Astrocyte of the hippocampus (primary cell): ENCODE data around the gene COX7A1.
"Not testable (repeated sequence)": the region's sequence is repeated elsewhere in the genome, so short reads cannot be mapped to it uniquely, and the experiment has no call there.

Source experiments
- DNase-seq: peaks from one replicate; pipeline ENCODE4 v3.0.0; 2011; ENCODE audit warnings: low read depth, low spot score

The COX7A1 gene

DNA sequence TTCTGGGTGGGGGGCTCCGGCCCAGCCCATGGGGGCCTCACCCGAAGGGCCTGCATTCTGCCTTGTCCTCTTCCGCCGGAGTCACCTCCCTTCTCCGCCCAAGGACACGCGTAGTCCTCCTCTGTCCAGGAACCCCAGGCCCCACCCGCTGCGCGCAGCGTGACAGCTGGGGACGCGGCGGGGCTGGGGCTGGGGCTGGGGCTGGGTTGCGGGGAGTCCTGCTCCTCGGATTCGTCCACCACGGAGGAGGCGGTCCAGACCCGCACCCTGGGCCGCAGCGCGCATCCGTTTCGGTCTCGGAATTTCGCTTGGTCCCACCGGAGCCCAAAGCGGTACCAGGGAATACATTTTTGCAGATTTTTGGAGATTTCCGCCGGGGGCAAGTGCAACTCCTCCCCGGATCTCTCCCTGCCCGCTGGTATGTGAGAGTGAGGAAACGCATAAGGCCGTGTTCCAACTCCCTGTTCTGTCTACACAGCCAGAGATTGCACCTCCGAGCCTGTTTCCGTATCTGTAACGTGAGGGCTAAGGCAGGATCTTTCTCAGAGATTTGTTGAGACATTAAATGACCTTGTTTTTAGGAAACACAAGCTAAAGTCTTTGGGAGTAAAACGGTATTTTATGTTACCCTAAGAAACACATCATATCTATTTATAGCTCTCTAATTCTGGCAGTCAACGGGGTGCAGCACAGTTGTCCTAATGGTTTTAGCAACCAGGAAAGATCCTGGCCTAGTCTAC lies at the start of gene COX7A1:
Gene COX7A1, minus strand, starts transcription at position 96 of the 740 bp plus-strand sequence. Its CDS starts 40 bp downstream, at position 56.
- DNase-seq = no peak

DNA sequence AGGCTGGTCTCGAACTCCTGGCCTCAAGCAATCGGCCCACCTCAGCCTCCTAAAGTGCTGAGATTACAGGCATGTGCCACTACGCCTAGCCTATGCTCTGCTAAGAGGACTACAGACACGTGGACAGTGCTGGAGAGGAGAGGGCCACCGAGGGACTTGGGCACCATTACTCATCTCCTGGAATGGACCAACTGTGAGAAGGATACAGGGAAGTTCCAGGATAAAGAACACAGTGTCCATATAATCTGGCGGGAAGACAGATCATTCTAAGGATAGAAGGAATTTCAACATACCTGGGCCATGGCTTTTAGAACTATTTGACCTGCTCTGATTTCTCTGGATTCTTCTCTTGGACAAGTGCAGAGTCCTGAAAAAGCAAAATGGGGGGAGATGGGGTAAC lies 49.4 kb upstream of the COX7A1 start:
- no peak for DNase-seq

DNA sequence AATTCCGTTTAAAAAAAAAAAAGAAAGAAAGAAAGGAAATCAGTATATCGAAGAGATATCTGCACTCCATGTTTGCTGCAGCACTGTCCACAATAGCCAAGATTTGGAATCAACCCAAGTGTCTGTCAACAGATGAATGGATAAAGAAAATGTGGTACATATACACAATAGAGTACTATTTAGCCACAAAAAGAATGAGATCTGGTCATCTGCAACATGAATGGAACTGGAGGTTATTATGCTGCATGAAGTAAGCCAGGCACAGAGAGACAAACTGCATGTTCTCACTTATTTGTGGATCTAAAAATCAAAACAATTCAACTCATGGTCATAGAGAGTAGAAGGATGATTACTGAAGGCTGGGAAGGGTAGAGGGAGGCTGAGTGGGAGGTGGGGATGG lies 45.9 kb upstream of the COX7A1 start:
- no peak for DNase-seq

DNA sequence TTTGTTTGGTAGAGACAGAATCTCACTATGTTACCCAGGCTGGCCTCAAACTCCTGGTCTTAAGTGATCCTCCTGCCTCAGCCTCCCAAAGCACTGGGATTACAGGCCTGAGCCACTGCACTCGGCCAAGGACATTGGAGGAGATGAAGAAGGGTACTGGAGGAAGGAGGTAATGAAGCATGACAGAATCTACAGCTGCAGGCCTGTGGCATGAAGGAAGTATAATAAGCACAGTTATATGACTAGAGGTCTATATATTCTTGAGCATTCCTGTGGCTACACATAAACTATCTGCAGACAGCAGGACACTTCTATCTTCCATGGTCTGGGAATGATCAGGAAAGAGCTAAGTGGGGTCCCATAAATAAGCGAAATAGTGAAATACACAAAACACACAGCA lies 44.0 kb upstream of the COX7A1 start:
- DNase-seq = no peak

DNA sequence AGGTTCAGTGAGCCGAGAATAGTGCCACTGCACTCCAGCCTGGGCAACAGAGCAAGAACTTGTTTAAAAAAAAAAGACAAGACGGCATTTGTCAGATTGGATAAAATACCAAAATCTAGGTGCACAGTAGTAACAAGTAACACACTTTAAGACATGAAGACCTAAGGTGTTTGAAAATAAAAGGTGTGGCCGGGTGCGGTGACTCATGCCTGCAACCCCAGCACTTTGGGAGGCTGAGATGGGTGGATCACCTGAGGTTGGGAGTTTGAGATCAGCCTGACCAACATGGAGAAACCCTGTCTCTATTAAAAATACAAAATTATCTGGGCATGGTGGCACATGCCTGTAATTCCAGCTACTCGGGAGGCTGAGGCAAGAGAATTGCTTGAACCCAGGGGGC lies 34.5 kb upstream of the COX7A1 start:
- DNase-seq = not testable (repeated sequence)

DNA sequence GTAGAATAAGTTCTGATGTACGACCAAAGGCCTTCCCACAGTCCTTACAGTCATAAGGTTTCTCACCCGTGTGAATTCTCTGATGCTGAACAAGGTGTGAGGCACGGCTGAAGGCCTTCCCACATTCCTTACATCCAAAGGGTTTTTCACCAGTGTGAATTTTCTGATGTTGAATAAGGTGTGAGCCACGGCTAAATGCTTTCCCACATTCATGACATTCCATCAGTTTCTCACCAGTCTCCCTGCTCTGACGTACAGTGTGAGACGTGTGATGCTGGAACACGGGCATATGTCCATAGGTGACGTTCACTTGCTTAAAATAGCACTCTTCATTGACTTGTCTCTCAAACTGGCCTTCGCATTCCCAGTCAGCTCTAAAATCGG lies 31.0 kb upstream of the COX7A1 start:
- DNase-seq = peak; percentile 80

DNA sequence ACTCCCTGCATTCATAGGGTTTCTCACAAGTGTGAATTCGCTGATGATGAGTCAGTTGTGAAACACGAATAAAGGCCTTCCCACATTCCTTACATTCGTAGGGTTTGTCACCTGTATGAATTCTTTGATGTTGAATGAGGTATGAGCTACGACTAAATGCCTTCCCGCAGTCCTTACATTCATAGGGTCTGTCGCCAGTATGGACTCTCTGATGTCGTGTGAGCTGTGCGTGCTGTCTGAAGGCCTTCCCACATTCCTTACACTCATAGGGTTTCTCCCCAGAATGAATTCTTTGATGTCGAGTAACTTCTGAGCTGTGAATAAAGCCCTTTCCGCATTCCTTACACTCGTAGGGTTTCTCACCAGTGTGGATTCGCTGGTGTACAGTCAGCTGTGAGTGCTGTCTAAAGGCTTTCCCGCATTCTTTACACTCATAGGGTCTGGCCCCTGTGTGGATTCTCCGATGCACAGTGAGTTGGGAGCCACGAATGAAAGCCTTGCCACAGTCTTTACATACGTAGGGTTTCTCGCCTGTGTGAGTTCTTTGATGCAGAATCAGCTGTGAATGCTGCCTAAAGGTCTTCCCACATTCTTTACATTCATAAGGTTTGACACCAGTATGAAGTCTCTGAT lies 30.5 kb upstream of the COX7A1 start:
- DNase-seq = peak; percentile 92

DNA sequence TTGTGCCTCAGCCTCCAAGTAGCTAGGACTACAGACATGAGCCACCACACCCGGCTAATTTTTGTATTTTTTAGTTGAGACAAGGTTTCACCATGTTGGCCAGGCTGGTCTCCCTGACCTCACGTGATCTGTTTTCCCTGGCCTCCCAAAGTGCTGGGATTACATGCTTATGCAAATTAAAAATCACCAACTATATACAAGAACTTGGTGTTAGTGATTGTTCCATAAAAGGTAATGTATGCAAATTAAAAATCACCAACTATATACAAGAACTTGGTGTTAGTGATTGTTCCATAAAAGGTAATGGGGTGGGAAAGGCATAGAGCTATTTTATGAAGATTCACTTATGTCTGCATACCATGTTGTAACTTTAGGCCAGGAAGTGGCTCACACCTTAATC lies 26.8 kb upstream of the COX7A1 start:
- DNase-seq = not testable (repeated sequence)

DNA sequence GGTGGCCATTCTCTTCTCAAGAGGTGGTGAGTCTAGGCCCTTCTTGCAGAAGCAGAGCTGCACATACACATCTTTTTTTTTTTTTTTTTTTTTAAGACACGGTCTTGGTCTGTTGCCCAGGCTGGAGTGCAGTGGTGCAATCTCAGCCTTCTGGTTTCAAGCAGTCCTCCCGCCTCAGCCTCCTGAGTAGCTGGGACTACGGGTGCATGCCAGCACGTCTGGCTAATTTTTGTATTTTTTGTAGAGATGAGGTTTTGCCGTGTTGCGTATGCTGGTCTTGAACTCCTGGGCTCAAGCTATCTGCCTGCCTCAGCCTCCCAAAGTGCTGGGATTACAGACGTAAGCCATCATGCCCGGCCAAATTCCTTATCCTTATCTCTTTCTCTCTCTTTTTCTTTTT lies 21.6 kb upstream of the COX7A1 start:
- not testable (repeated sequence) for DNase-seq

DNA sequence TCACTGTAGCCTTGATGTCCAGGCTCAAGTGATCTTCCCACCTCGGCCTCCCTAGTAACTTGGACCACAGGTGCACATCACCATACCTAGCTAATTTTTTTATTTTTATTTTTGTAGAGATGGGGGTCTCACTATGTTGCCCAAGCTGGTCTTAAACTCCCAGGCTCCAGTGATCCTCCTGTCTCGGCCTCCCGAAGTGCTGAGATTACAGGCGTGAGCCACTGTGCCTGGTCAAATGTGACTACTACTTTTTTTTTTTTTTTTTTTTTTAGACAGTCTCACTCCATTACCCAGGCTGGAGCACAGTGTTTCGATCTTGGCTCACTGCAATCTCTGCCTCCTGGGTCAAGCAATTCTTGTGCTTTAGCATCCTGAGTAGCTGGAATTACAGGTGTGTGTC lies 20.6 kb upstream of the COX7A1 start:
- no peak for DNase-seq

DNA sequence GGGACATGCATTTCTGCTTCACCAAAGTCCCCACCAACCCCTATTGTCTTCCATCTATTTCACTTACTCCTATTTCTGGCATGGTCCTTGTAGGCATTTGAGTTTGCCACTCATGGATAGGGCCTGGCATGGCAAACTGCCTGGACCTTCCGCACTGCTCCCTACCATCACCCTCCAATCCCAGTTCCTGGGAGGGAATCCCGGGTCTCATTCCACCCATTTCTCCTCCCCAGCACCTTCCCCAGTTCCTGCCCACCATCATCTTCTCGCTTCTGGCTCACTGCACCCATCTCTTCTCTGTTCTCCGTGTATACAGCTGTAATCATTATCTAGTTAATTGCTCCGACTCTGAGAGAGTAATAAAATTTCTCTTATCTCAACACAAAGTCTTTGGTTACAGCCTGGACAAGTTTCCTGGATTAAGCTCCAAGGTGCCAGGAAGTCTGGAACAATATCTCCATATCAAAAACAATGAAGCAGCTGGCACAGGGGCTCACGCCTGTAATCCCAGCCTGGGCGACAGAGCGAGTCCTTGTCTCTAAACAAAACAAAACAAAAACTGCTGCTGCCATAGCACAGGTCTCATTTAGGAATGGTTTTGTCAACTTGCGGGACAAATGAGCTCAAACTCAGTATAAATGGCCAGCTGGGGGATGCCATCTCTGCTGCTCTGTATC lies 17.0 kb upstream of the COX7A1 start:
- DNase-seq = peak; percentile 58

DNA sequence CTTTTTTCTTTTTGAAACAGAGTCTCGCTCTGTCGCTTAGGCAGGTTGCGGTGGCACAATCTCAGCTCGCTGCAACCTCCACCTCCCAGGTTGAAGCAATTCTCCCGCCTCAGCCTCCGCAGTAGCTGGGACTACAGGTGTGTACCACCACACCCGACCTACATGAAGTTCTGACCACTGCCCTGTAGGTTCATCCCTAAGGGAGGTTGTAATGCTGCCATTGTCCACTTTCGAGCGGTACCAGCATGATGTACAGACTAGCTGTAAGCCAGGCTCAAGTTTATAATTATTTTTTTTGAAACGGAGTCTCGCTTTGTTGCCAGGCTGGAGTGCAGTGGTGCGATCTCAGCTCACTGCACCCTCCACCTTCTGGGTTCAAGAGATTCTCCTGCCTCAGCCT lies 11.6 kb upstream of the COX7A1 start:
- no peak for DNase-seq

DNA sequence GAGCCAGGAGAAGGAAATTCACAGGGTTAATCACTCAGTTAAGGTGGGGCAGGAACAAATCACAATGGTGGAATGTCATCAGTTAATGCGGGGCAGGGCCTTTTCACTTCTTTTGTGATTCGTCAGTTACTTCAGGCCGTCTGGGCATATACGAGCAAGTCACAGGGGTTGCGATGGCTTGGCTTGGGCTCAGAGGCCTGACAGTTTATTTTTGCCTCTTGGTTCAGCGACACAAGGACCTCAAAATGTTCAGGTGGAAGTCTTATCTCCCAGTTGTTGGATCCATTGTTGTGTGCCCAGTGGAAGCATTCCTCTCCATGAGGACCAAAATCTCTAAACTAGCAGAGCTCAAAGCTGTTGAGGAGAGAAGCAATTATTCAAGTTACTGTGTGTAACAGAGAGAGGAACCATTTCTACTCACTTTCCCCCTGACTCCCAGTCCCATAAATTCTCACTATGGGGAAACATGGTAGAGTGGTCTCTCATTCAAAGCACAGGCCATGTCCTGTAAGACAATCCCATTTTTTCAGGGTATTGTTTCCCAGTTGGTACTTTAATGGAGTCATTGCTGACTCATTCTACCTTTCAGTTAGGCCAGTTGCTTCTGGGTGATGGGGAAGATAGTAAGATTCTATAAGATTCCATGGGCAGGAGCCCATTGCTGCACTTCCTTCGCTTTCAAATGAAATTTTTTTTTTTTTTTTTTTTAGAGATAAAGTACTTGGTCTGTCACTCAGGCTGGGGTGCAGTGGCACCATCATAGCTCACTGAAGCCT lies 8.8 kb upstream of the COX7A1 start:
- DNase-seq = no peak

DNA sequence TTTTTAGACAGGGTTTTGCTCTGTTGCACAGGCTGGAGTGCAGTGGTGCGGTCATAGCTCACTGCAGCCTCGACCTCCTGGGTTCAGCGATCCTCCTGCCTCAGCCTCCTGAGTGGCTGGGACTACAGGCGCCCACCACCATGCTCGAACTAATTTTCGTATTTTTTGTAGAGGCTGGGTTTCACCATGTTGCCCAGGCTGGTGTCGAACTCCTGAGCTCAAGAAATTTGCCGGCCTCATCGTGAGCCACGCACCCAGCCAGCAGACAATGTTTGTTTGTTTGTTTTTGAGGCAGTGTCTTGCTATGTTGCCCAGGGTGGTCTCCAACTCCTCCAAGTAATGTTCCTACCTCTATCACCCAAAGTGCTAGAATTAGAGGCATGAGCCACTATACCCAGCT lies 879 bp upstream of the COX7A1 start:
- DNase-seq = no peak

DNA sequence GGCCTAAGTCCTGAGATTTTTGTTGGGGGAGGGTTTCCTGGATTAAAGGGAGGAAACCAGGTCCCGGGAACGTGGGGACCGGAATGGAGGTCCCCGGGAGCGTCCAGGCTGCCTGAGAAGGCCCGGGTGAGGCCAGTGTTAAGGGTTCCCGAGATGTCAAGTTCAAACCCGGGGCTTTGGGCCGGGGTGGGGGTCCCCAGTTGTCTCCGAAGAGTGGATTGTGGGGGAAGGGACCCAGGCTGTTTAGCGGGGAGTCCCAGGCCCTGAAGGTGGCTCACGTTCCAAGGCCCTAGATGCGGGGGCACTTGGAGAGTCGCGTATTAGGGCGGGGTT lies 262 bp downstream of the COX7A1 start:
- DNase-seq = no peak

DNA sequence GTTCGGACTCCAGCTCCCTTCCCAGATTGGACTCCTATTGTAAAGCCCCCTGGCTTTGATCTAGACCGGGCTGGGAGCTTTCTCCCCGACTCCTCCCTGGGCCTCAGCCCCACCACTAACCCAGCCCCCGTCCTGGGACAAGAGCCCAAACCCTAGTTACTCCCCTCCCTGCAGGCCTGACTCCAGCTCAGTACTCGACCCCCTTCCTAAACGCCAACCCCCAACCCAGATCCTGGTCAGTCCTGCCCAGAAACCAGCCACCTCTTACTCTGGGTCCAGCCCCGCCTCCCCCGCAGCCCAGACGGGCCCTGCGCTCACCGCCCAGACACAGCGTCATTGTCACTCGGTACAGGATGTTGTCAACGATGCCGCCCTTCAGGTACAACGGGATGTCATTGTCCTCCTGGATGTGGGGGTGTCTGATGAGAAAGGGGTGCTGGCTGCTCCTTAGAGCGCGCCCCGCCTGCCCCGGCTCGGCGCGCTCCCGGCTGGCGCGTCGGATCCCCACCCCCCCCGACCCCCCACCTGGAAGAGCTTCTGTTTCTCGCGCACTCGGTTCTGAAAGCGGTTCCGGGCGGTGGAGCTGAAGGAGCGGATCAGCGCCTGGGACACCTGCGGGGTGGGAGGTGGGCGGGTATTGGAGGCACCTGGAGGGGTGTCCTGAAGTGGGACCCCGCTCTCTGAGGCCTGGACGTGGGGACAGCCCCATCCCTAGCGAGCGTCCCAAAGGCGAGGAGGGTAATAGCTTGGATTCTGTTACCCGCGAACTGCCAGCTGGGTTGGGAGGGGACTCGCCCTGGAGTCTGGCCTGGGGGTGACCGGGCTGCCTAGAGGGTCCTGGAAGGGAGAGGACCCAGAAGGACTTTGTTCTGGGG lies 866 bp downstream of the COX7A1 start:
- no peak for DNase-seq

DNA sequence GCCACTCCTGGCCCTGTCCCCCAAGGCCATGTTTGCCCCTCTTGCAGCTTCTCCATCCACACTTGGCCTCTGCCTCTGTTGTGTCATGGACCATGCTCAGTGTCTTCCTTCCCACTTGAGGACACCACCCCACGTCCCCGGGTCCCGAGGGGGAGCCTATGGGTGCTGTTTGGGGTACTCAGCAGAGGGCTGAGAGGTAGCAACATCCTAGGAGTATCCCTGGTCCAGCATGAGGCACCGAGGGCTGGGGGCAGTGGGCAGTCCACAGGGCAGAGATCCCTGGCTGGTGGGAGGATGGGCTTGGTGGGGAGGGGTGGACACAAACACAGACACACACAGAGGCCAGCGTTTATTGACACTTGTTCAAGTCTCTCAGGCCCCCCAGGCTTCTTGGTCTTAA lies 1.7 kb downstream of the COX7A1 start:
- no peak for DNase-seq

DNA sequence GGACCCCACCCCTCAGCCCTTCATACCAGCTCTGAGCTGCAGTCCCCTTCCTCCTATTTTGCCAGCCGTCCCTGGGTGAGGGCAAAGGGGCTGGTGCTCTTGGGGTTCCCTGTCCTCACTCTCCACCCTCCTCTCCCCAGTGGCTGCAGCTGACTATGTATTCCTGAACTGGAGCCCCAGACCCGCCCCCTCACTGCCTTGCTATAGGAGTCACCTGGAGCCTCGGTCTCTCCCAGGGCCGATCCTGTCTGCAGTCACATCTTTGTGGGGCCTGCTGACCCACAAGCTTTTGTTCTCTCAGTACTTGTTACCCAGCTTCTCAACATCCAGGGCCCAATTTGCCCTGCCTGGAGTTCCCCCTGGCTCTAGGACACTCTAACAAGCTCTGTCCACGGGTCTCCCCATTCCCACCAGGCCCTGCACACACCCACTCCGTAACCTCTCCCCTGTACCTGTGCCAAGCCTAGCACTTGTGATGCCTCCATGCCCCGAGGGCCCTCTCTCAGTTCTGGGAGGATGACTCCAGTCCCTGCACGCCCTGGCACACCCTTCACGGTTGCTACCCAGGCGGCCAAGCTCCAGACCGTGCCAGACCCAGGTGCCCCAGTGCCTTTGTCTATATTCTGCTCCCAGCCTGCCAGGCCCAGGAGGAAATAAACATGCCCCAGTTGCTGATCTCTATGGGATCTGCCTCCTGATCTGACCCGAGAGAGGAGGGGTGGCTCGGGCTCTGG lies 2.4 kb downstream of the COX7A1 start:
- DNase-seq = no peak

DNA sequence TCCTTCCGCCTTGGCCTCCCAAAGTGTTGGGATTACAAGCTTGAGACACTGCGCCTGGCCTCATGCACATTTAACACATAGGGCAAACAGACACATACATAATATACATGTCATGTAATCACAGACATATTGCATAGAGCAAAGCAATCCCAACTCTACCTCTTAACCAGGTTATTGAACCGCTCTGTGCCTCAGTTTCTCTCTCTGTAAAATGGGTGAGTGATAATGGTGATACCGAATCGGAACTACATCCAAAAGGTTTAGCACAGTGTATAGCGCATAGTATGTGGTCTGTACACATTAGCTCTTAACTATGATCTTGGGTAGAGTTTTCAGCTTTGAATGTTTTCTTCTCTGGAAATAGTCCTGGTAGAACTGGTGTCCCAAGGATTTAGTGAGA lies 7.6 kb downstream of the COX7A1 start:
- DNase-seq = no peak

DNA sequence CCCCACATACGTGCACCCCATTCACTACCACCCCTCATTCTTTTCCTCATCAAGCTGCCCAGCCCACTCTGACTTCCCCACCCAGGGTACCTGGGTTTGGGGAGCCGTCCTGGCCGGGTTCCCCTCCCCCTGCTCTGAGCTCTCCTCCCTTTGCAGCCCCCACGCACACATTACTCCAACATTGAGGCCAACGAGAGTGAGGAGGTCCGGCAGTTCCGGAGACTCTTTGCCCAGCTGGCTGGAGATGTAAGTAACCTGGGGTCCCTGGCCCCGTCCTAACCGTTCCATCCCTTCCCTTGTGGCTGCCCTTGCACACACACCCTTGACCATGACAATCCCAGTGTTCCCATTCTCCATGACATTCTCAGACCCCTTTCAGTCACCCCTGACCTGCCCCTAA lies 9.8 kb downstream of the COX7A1 start:
- no peak for DNase-seq

DNA sequence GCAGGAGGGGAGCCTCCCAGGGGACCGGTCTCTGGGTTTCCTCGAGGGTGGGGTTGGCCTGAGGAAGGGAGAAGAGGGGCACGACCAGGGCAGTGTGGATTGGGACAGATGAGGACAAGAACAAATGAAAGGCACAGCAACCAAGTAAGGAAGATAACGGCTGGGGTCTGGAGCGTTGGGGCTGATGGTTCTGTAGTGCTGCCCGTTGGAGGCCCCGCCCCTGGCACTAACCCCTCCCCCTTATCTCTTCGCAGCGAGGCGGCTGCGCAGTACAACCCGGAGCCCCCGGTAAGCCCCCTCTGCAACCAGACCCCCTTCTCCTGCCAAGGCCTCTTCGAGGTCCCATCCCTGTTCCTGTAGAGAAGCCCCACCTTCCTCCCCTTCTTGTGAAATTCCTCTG lies 10.2 kb downstream of the COX7A1 start:
- DNase-seq = no peak
